HepG2 (cell line): ENCODE results near the gene ZNRF3. TPM values are rescaled to one million over a fixed set of nuclear protein-coding genes. Genes with fewer than 3 reads are reported as not detected.
A peak's percentile ranks its signal among the peaks of the same experiment; 100 is the strongest.

Experiments used
- GMEB2 ChIP-seq: IDR thresholded peaks from 2 replicates; pipeline ENCODE4 v1.6.1; 2016; ENCODE audit warnings: missing biosample characterization, missing genetic modification reagents, low read depth
- HDAC2 ChIP-seq: sonication (generic); formaldehyde crosslinking; IDR thresholded peaks from 2 replicates; pipeline ENCODE4 v1.4.0; 2020; ENCODE audit warnings: missing genetic modification reagents
- PTBP1 ChIP-seq: fragments of 200-400 bp; formaldehyde crosslinking; IDR thresholded peaks from 2 replicates; pipeline ENCODE4 v1.6.1; 2018; ENCODE audit warnings: low read length, low read depth; ENCODE audit not compliant: poor library complexity, severe bottlenecking
- polyA plus RNA-seq, 8 experiments: library from polyadenylated mRNA; depleted of rRNA in 3 of 8; stranded (reverse) in 7 of 8; unstranded in 1 of 8; fragments of >200 nt; fragmentation: Illumina TruSeq in 4 of 8; extraction: Trizol in 4 of 8; gene quantifications; 2 replicates each; pipeline versions ENCODE4 v1.2.1 to v1.2.3, GENCODE V29; 2011 to 2016; ENCODE audit warnings: low read depth in 4 of 8, missing spikeins in 1 of 8, mixed read lengths in 1 of 8; ENCODE audit not compliant: insufficient read depth in 1 of 8
- total RNA-seq, 5 experiments: library from RNA; depleted of rRNA; stranded (reverse); fragments of >200 nt; fragmentation: Illumina TruSeq; extraction: Trizol; gene quantifications; 2 replicates each; pipeline ENCODE4 v1.2.3, GENCODE V29; 2016; ENCODE audit warnings: low read depth in 1 of 5
- TF ChIP-seq, protein P1 (sequence below): sonication (generic); formaldehyde crosslinking; IDR thresholded peaks from 2 replicates; pipeline ENCODE4 v1.4.0; 2020; ENCODE audit warnings: missing genetic modification reagents
- TF ChIP-seq, protein P2 (sequence below), 2 experiments: fragments of 450-650 bp in 1 of 2; sonication (generic) in 1 of 2; formaldehyde crosslinking in 1 of 2; IDR thresholded peaks; 2 replicates each; pipeline versions ENCODE4 v1.6.1 to v1.8.0; 2016 to 2022; ENCODE audit warnings: antibody characterized with exemption in 1 of 2, mild to moderate bottlenecking in 1 of 2, missing genetic modification reagents in 1 of 2
- TF ChIP-seq, protein P3 (sequence below): sonication (generic); formaldehyde crosslinking; IDR thresholded peaks from 2 replicates; pipeline ENCODE4 v1.4.0; 2020; ENCODE audit warnings: mild to moderate bottlenecking, missing genetic modification reagents

ZNRF3 gene
- total and polyA plus RNA-seq, 2 of the 13 experiments (the other 11 are each of a cell fraction or from before 2014, with no cell fraction given): 20.3 to 36.7 TPM

DNA sequence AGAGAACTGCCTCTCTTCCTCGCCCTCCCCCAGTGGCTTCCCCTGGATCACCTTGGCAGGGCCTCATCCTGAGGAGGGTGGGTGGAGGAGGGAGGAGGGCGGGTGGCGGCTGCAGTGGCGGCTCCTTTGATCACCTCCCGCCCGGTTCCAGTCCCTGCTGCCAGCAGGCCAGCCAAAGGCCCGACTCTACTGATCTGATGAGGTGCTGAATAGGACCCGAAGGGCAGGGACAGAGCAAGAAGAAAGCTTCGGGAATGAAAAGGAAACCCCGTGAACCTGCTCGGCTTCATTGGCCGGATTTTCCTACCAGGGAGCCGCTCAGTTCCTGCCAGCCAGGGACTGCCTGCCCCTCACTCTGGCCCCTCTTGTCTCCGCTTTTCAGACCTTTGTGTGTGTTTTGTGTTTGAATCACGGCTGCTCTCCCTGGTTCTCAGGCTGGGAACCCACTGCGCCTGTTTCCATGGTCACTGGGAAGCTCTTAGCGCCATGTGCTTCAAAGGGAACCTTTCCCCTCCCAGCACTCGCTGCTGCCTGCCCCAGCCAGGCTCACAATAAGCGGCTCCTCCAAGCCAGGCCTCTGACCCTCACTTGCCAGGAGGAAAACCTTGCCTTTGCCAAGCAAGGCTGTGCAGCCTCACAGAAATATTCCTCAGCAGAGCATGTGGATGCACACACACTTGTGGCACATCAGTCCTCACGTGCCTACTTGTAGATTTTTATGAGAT is 121.4 kb downstream of the ZNRF3 start (continued):
- TF ChIP-seq, protein P1, sequence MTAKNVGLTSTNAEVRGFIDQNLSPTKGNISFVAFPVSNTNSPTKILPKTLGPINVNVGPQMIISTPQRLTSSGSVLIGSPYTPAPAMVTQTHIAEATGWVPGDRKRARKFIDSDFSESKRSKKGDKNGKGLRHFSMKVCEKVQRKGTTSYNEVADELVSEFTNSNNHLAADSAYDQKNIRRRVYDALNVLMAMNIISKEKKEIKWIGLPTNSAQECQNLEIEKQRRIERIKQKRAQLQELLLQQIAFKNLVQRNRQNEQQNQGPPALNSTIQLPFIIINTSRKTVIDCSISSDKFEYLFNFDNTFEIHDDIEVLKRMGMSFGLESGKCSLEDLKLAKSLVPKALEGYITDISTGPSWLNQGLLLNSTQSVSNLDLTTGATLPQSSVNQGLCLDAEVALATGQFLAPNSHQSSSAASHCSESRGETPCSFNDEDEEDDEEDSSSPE (CRISPR knock-in tag): no peak
- TF ChIP-seq PTBP1 (no peak), GMEB2 (no peak), HDAC2 (no peak; the same call in 1 of the 2 replicates)
- TF ChIP-seq, protein P2, sequence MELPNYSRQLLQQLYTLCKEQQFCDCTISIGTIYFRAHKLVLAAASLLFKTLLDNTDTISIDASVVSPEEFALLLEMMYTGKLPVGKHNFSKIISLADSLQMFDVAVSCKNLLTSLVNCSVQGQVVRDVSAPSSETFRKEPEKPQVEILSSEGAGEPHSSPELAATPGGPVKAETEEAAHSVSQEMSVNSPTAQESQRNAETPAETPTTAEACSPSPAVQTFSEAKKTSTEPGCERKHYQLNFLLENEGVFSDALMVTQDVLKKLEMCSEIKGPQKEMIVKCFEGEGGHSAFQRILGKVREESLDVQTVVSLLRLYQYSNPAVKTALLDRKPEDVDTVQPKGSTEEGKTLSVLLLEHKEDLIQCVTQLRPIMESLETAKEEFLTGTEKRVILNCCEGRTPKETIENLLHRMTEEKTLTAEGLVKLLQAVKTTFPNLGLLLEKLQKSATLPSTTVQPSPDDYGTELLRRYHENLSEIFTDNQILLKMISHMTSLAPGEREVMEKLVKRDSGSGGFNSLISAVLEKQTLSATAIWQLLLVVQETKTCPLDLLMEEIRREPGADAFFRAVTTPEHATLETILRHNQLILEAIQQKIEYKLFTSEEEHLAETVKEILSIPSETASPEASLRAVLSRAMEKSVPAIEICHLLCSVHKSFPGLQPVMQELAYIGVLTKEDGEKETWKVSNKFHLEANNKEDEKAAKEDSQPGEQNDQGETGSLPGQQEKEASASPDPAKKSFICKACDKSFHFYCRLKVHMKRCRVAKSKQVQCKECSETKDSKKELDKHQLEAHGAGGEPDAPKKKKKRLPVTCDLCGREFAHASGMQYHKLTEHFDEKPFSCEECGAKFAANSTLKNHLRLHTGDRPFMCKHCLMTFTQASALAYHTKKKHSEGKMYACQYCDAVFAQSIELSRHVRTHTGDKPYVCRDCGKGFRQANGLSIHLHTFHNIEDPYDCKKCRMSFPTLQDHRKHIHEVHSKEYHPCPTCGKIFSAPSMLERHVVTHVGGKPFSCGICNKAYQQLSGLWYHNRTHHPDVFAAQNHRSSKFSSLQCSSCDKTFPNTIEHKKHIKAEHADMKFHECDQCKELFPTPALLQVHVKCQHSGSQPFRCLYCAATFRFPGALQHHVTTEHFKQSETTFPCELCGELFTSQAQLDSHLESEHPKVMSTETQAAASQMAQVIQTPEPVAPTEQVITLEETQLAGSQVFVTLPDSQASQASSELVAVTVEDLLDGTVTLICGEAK (IDR thresholded peaks at IDR 0.05): no peak
- TF ChIP-seq, protein P2 (CRISPR knock-in tag; IDR thresholded peaks at IDR 0.05): 0 out of 2 replicates have a peak, but pooled peaks have one; percentile 47
- TF ChIP-seq, protein P3, sequence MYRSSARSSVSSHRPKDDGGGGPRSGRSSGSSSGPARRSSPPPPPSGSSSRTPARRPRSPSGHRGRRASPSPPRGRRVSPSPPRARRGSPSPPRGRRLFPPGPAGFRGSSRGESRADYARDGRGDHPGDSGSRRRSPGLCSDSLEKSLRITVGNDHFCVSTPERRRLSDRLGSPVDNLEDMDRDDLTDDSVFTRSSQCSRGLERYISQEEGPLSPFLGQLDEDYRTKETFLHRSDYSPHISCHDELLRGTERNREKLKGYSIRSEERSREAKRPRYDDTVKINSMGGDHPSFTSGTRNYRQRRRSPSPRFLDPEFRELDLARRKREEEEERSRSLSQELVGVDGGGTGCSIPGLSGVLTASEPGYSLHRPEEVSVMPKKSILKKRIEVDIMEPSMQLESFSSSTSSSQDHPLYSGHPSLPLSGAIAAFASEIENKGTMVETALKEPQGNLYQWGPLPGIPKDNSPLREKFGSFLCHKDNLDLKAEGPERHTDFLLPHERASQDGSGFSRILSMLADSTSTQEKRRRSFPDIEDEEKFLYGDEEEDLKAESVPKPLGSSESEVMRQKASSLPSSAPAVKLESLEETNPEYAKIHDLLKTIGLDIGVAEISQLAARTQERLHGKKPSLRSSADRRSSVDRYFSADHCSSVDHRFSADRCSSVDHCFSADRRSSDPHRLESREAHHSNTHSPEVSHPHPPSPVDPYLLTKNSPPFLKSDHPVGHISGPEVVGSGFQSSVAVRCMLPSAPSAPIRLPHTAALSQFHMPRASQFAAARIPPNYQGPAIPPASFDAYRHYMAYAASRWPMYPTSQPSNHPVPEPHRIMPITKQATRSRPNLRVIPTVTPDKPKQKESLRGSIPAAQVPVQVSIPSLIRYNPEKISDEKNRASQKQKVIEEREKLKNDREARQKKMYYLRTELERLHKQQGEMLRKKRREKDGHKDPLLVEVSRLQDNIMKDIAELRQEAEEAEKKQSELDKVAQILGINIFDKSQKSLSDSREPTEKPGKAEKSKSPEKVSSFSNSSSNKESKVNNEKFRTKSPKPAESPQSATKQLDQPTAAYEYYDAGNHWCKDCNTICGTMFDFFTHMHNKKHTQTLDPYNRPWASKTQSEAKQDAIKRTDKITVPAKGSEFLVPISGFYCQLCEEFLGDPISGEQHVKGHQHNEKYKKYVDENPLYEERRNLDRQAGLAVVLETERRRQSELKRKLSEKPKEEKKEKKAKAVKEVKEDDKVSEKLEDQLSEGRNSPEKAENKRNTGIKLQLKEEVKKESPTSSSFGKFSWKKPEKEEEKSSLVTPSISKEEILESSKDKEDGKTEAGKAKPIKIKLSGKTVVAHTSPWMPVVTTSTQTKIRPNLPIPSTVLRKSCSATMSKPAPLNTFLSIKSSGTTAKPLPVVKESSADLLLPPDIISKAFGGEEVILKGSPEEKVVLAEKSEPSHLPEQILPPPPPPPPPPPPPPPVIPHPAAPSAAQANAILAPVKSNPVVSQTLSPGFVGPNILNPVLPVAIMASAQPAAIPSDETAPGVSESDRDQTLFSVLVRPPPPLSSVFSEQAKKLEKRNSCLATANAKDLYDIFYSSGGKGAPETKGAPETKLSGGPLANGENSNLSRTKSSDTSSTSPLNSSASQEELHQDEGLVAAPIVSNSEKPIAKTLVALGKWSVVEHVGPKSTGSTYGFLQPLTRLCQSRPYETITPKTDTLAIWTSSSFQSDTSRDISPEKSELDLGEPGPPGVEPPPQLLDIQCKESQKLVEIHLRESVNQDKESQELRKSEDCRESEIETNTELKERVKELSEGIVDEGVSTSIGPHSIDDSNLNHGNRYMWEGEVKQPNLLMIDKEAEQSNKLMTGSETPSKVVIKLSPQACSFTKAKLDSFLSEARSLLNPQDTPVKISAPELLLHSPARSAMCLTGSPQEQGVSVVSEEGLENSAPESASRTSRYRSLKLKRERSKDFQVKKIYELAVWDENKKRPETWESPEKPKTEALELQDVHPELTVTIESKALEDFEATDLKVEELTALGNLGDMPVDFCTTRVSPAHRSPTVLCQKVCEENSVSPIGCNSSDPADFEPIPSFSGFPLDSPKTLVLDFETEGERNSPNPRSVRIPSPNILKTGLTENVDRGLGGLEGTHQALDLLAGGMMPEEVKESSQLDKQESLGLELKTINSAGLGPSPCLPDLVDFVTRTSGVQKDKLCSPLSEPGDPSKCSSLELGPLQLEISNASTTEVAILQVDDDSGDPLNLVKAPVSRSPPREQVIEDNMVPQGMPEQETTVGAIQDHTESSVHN (CRISPR knock-in tag): 0 out of 2 replicates have a peak, but pooled peaks have one; percentile 46
